Lower leg skin (tissue), 4 donors: ENCODE measurements around the gene SLC26A11. TPM values are rescaled to one million over a fixed set of nuclear protein-coding genes. Genes with fewer than 3 reads are reported as not detected.
"Not testable (repeated sequence)": the region's sequence is repeated elsewhere in the genome, so short reads cannot be mapped to it uniquely, and the experiment has no call there.

Experiments
- DNase-seq, 2 donors: peaks; one replicate each; pipeline ENCODE4 v3.0.0-alpha.2; 2019; ENCODE audit warnings: low spot score in 2 of 2
- H3K4me3 ChIP-seq: fragments of 200-600 bp; sonication (generic); 2 replicates; pipeline ENCODE4 v1.5.1; 2017; ENCODE audit warnings: mild to moderate bottlenecking, low read depth; ENCODE audit not compliant: poor library complexity, severe bottlenecking
- CTCF ChIP-seq, 3 donors: fragments of 450-650 bp; IDR thresholded peaks; one replicate each; pipeline ENCODE4 v1.5.1; 2016; ENCODE audit warnings: antibody characterized with exemption in 3 of 3, mild to moderate bottlenecking in 3 of 3, moderate library complexity in 2 of 3
- POLR2A ChIP-seq, 2 donors: fragments of 450-650 bp; IDR thresholded peaks; one replicate each; pipeline ENCODE4 v1.6.1; 2016 to 2017; ENCODE audit warnings: antibody characterized with exemption in 2 of 2, mild to moderate bottlenecking in 1 of 2, moderate library complexity in 1 of 2
- WGBS, 2 donors: methylation state at CpG; one replicate each; pipeline ENCODE4 v1.1.5; 2018; 5-methylcytosine and 5-hydroxymethylcytosine counted together
- intact Hi-C: fragments of 100-400 bp; cut with DNase I; formaldehyde crosslinking; loops from one replicate; pipeline ENCODE4 v1.15.0; 2023; ENCODE audit warnings: low total_unique reads
- total RNA-seq, 4 donors: library from RNA; depleted of rRNA; stranded (reverse); fragments of >200 nt; gene quantifications; one replicate each; pipeline ENCODE4 v1.1.0, GENCODE V29; 2016

The SLC26A11 gene
- total RNA-seq, 4 donors from 2014 or later, result 20.1 to 28.1 (median 22.3) TPM

- WGBS, 2 donors, result 83 to 84% methylated on average over 8 to 9 of the region's 9 CpGs
- no peak for DNase-seq
- TF ChIP-seq CTCF (IDR thresholded peaks at IDR 0.05) (no peak), POLR2A (IDR thresholded peaks at IDR 0.05) (no peak)
- intact Hi-C loops, result no loop called here
- H3K4me3 ChIP-seq, result no peak overlapping the region
Observed at GRCh38 chr17:80274331-80274730, 54.1 kb downstream of the SLC26A11 start.

GRCh38 chr17:80274871-80275449, 54.7 kb downstream of the SLC26A11 start:
- no peak for DNase-seq
- intact Hi-C loops, result no loop called here

GRCh38 chr17:80275857-80276256, 55.6 kb downstream of the SLC26A11 start:
- H3K4me3 ChIP-seq, intact Hi-C loops, DNase-seq: not testable (repeated sequence)
- 96 to 99% methylated on average over 8 of the region's 8 CpGs for WGBS, 2 donors

More at GRCh38 chr17:80274871-80275449, 54.7 kb downstream of the SLC26A11 start:
- no peak overlapping the region for H3K4me3 ChIP-seq
- no peak for TF ChIP-seq CTCF (IDR thresholded peaks at IDR 0.05)
- TF ChIP-seq POLR2A (IDR thresholded peaks at IDR 0.05), result no peak
- WGBS, 2 donors, result 46 to 66% methylated on average over 4 of the region's 4 CpGs

GRCh38 chr17:80277751-80278671, 57.8 kb downstream of the SLC26A11 start:
- no peak for DNase-seq
- WGBS, 2 donors, result 40 to 62% methylated on average over 24 to 32 of the region's 34 CpGs
- intact Hi-C loops, result no loop called here
- H3K4me3 ChIP-seq, result no peak overlapping the region
- TF ChIP-seq CTCF (IDR thresholded peaks at IDR 0.05) (no peak), POLR2A (IDR thresholded peaks at IDR 0.05) (no peak)

GRCh38 chr17:80279895-80280294, 59.7 kb downstream of the SLC26A11 start:
- TF ChIP-seq CTCF (IDR thresholded peaks at IDR 0.05), result no peak
- TF ChIP-seq POLR2A (IDR thresholded peaks at IDR 0.05), result no peak
- no peak for DNase-seq
- H3K4me3 ChIP-seq, result no peak overlapping the region
- intact Hi-C loops, result no loop called here
- WGBS, 2 donors, result 68 to 73% methylated on average over 14 of the region's 14 CpGs

- no peak overlapping the region for H3K4me3 ChIP-seq
- no peak for TF ChIP-seq POLR2A (IDR thresholded peaks at IDR 0.05)
- TF ChIP-seq CTCF (IDR thresholded peaks at IDR 0.05), result no peak
- intact Hi-C loops, result no loop called here
- DNase-seq, result no peak
- 93 to 94% methylated on average over 10 of the region's 10 CpGs for WGBS, 2 donors
Observed at GRCh38 chr17:80281516-80281915, 61.3 kb downstream of the SLC26A11 start.
